MM.1S (cell line): ENCODE results near the gene TCERG1L.

Source experiments
- EZH2 ChIP-seq: fragments of 300-600 bp; sonication (generic); optimal IDR thresholded peaks from 2 replicates; pipeline ENCODE3; 2017; ENCODE audit warnings: low read depth, mild to moderate bottlenecking, antibody characterized with exemption, low read length, mixed read lengths
- TF ChIP-seq, protein P1 (sequence below): fragments of 300-600 bp; sonication (generic); IDR thresholded peaks from 2 replicates; pipeline ENCODE4 v1.5.1; 2016; ENCODE audit warnings: antibody characterized with exemption, low read length, mixed read lengths

DNA sequence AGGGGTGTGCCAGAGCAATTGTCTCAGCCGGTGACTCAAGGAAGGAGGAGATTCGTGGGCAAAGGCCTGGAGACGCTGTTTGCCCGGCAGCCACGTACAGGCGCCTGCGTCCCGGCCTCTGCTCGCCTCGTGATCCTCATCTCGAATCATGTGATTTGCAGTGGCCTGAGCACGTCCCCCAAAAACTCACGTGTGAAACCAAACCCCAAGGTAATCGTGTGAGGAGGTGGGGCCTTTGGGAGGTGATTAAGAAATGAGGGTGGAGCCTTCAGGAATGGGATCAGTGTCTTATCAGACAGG lies 226.8 kb downstream of the TCERG1L start:
- TF ChIP-seq, protein P1, sequence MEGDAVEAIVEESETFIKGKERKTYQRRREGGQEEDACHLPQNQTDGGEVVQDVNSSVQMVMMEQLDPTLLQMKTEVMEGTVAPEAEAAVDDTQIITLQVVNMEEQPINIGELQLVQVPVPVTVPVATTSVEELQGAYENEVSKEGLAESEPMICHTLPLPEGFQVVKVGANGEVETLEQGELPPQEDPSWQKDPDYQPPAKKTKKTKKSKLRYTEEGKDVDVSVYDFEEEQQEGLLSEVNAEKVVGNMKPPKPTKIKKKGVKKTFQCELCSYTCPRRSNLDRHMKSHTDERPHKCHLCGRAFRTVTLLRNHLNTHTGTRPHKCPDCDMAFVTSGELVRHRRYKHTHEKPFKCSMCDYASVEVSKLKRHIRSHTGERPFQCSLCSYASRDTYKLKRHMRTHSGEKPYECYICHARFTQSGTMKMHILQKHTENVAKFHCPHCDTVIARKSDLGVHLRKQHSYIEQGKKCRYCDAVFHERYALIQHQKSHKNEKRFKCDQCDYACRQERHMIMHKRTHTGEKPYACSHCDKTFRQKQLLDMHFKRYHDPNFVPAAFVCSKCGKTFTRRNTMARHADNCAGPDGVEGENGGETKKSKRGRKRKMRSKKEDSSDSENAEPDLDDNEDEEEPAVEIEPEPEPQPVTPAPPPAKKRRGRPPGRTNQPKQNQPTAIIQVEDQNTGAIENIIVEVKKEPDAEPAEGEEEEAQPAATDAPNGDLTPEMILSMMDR, result no peak
- TF ChIP-seq EZH2, result no peak
